Aortic smooth muscle cell (primary cell): ENCODE results near the gene ALMS1. TPM values are rescaled to one million over a fixed set of nuclear protein-coding genes. Genes with fewer than 3 reads are reported as not detected.

Experiments used
- total RNA-seq: library from RNA; depleted of rRNA; stranded (reverse); fragments of >200 nt; gene quantifications from 2 replicates; pipeline ENCODE4 v1.2.3, GENCODE V29; 2014

ALMS1 gene
- total RNA-seq: 12.0 and 13.6 TPM in 2 replicates

GRCh38 chr2:73385504-73386341, at the start of gene ALMS1:
TSS of gene ALMS1 (plus strand) at chr2:73385836. CDS start at chr2:73385869, 33 bp downstream.

DNA sequence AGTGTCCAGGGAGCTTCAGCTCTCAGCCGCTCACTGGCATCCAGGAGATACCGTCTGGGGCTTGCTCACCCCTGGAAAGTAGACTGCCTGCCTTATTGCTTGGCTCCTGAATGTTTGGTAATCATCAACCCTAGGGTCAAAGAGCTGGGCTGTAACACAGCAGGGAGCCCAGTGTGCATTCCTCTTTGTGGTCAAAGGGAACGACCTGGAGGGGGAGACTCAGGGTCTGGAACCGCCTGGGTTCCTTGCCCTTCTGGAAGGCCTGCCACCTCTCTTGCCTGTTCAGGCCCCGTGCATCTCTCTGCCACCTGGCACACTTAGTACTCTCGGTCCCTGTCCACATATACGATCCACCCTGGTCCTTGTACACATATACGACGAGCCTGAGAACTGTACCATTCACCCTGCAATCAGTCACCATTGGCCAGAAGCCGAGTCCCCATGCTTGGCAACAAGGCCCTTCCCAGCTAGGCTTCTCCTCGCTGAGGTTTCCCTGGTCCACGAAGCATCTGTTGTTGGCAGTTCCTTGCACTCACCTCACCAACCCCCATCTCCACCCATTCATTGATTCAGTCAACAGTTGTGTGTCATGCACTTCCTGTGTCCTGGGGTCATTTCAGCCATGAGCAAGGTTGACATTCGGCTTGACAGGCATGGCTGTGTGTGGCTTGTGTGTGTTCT, 256.8 kb downstream of the ALMS1 start, which contains the start of gene NAT8:
NAT8 (minus strand) TSS at position 85 of the 681 bp plus-strand sequence. CDS start 794 bp downstream, outside the sequence.

Other genes with a start within 250 kb of the ALMS1 start
- not detected in 2 replicates for gene NOTO, start 183.3 kb upstream of the ALMS1 start, total RNA-seq
- 16.1 and 20.9 TPM in 2 replicates for gene SMYD5, start 171.6 kb upstream of the ALMS1 start, total RNA-seq
- 20.5 and 27.3 TPM in 2 replicates for gene PRADC1, start 152.6 kb upstream of the ALMS1 start, total RNA-seq
- gene CCT7, start 151.5 kb upstream of the ALMS1 start, total RNA-seq: 259 and 320 TPM in 2 replicates
- gene FBXO41, start 101.4 kb upstream of the ALMS1 start, total RNA-seq: 0.06 and 0.40 TPM in 2 replicates
- not detected in 2 replicates for gene EGR4, start 92.3 kb upstream of the ALMS1 start, total RNA-seq